Stomach (tissue), 4 donors: ENCODE data around the gene TFEB.

Experiments used
- CTCF ChIP-seq, 7 experiments: fragments of 450-650 bp in 4 of 7; fragments of 200-600 bp in 3 of 7; sonication (generic) in 3 of 7; IDR thresholded peaks; one replicate each; pipeline ENCODE4 v1.5.1; 2016 to 2019; ENCODE audit warnings: antibody characterized with exemption in 7 of 7, control low read depth in 2 of 7, mild to moderate bottlenecking in 1 of 7
- POLR2A ChIP-seq, 4 donors: fragments of 450-650 bp; IDR thresholded peaks; one replicate each; pipeline ENCODE4 v1.6.1; 2016; ENCODE audit warnings: antibody characterized with exemption in 4 of 4, control low read depth in 2 of 4, mild to moderate bottlenecking in 1 of 4, moderate library complexity in 1 of 4
- POLR2AphosphoS5 ChIP-seq, 3 donors: sonication (generic); formaldehyde crosslinking; IDR thresholded peaks; one replicate each; pipeline ENCODE4 v1.6.1; 2016; ENCODE audit warnings: antibody characterized with exemption in 3 of 3

DNA sequence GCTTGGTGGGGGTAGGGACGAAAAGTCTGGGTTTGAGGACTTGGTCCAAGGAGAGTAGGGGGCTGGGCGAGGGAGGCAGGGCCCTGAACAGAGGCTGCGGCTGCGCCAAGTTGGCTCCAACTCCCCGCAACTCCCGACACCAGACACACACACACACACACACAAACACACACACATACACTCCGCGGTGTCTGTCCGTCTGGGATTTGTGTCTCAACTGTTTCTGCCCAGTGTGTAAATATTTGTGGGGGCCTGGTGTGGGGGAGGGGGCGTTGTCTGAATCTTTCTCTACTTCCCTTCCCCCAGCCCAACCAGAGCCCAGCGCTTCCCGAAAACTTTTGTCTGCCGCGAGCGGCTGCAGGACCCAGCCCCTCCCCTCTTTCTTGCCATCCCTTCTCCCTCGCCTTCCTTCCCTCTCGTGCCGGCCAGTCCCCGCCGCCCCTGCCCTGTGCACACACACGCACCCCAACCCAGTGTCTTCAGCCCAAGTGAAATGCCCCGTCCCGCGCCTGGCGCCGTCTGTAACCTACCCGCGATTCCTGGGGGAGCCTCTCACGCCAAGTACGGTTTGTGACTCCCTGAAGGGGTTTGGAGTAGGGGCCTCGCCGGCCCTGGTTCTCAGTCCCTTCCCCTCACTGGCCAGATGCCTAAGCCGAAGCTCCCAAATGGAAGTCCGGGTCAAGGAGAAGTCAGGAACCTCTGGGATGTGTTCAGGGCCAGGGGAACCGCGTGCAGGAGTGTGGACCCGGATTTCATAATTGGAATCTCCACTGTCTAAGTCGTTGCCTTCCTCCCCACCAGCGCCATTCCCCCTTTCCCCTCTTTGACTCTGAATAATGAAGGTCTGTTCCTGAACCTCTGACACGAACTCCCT lies 96.2 kb downstream of the TFEB start:
- no peak for TF ChIP-seq CTCF (IDR thresholded peaks at IDR 0.05)
- TF ChIP-seq POLR2AphosphoS5 (IDR thresholded peaks at IDR 0.05), result no peak
- TF ChIP-seq POLR2A (IDR thresholded peaks at IDR 0.05), result no peak
